ENCODE results near the gene AKAP9. TPM values are rescaled to one million over a fixed set of nuclear protein-coding genes. Genes with fewer than 3 reads are reported as not detected.

The AKAP9 gene
- polyA plus RNA-seq, 1 donor (not counting 4 experiments of a cell fraction or from before 2014, with no cell fraction given): 19.0 TPM

DNA sequence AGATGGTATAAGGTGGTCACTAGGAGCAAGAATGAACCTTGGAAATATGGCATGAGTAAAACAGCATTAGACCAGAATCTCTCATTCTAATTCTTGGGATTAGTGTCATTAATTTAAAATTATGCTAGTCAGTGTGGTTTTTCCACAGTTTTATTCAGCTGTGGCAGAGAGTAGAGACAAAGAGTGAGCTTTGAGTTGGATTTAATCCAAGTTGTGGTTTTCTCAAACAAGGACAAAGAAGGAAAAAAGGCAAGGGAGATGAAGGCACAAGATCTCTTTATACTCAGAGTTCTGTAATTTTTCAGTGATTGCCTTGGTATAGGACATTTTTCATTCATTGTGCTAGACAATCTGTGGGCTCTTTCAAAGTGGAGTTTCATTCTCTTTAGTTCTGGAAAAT lies 28.2 kb upstream of the AKAP9 start:
- Histone ChIP-seq H3K4me2 (ENCODE audit: control insufficient read depth, extremely low read depth, insufficient read depth, low read depth, low read length) (no peak overlapping the region), H3K4me1 (ENCODE audit: control insufficient read depth, extremely low read depth, insufficient read depth, low read length) (no peaks in the 10 kb centered on the region), H3K9me3 (ENCODE audit: control insufficient read depth, low read depth, low read length) (no peaks in the 10 kb centered on the region), H3K9ac (ENCODE audit: control insufficient read depth, extremely low read depth, insufficient read depth, low read length) (no peak overlapping the region), H3K27me3 (ENCODE audit: control insufficient read depth, extremely low read depth, insufficient read depth, low read length) (no peaks in the 10 kb centered on the region), H3K36me3 (ENCODE audit: control insufficient read depth in 2 of 2, extremely low read depth in 1 of 2, insufficient read depth in 2 of 2, low read length in 2 of 2) (no peaks in the 10 kb centered on the region), H3K27ac (ENCODE audit: control insufficient read depth, insufficient read depth, low read length) (no peak overlapping the region), H3K79me2 (ENCODE audit: control insufficient read depth, insufficient read depth, low read length) (no peaks in the 10 kb centered on the region), H3K9me1 (ENCODE audit: control insufficient read depth, extremely low read depth, insufficient read depth, low read length) (no peaks in the 10 kb centered on the region), H3K4me3 (ENCODE audit: control insufficient read depth in 2 of 3, extremely low read depth in 1 of 3, insufficient read depth in 2 of 3, low read depth in 1 of 3, low read length in 3 of 3) (no peak overlapping the region), H4K20me1 (ENCODE audit: control insufficient read depth, extremely low read depth, insufficient read depth, low read length) (no peaks in the 10 kb centered on the region), H2AFZ (ENCODE audit: control insufficient read depth, low read length) (no peak overlapping the region)
- TF ChIP-seq EZH2 (IDR thresholded peaks at IDR 0.05; ENCODE audit: low read length): no peak
- TF ChIP-seq, protein P1, sequence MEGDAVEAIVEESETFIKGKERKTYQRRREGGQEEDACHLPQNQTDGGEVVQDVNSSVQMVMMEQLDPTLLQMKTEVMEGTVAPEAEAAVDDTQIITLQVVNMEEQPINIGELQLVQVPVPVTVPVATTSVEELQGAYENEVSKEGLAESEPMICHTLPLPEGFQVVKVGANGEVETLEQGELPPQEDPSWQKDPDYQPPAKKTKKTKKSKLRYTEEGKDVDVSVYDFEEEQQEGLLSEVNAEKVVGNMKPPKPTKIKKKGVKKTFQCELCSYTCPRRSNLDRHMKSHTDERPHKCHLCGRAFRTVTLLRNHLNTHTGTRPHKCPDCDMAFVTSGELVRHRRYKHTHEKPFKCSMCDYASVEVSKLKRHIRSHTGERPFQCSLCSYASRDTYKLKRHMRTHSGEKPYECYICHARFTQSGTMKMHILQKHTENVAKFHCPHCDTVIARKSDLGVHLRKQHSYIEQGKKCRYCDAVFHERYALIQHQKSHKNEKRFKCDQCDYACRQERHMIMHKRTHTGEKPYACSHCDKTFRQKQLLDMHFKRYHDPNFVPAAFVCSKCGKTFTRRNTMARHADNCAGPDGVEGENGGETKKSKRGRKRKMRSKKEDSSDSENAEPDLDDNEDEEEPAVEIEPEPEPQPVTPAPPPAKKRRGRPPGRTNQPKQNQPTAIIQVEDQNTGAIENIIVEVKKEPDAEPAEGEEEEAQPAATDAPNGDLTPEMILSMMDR (optimal IDR thresholded peaks at IDR 0.05 in 1 of 3, IDR thresholded peaks at IDR 0.05 in 1 of 3, conservative IDR thresholded peaks at IDR 0.05 in 1 of 3; ENCODE audit: extremely low read depth in 1 of 3, insufficient read depth in 2 of 3, low read length in 3 of 3): no peak
- no peak for FAIRE-seq
- dilution Hi-C loops (cut with MboI; ENCODE audit: extremely low pct_ligation_motif_present, low sequenced_read_pairs): no loop called here
- DNase-seq (ENCODE audit: low read depth, low spot score): no peak

- Histone ChIP-seq H4K20me1 (ENCODE audit: control insufficient read depth, extremely low read depth, insufficient read depth, low read length) (no peaks in the 10 kb centered on the region), H3K36me3 (ENCODE audit: control insufficient read depth in 2 of 2, extremely low read depth in 1 of 2, insufficient read depth in 2 of 2, low read length in 2 of 2) (no peaks in the 10 kb centered on the region), H3K9me3 (ENCODE audit: control insufficient read depth, low read depth, low read length) (no peaks in the 10 kb centered on the region), H3K4me1 (ENCODE audit: control insufficient read depth, extremely low read depth, insufficient read depth, low read length) (no peaks in the 10 kb centered on the region), H3K79me2 (ENCODE audit: control insufficient read depth, insufficient read depth, low read length) (no peaks in the 10 kb centered on the region), H3K9ac (ENCODE audit: control insufficient read depth, extremely low read depth, insufficient read depth, low read length) (no peak overlapping the region), H3K9me1 (ENCODE audit: control insufficient read depth, extremely low read depth, insufficient read depth, low read length) (no peaks in the 10 kb centered on the region), H2AFZ (ENCODE audit: control insufficient read depth, low read length) (no peak overlapping the region), H3K4me2 (ENCODE audit: control insufficient read depth, extremely low read depth, insufficient read depth, low read depth, low read length) (no peak overlapping the region), H3K27ac (ENCODE audit: control insufficient read depth, insufficient read depth, low read length) (no peak overlapping the region), H3K27me3 (ENCODE audit: control insufficient read depth, extremely low read depth, insufficient read depth, low read length) (no peaks in the 10 kb centered on the region), H3K4me3 (ENCODE audit: control insufficient read depth in 2 of 3, extremely low read depth in 1 of 3, insufficient read depth in 2 of 3, low read depth in 1 of 3, low read length in 3 of 3) (no peak overlapping the region)
- FAIRE-seq (no peak), DNase-seq (ENCODE audit: low read depth, low spot score) (no peak)
- TF ChIP-seq, protein P1 (optimal IDR thresholded peaks at IDR 0.05 in 1 of 3, IDR thresholded peaks at IDR 0.05 in 1 of 3, conservative IDR thresholded peaks at IDR 0.05 in 1 of 3; ENCODE audit: extremely low read depth in 1 of 3, insufficient read depth in 2 of 3, low read length in 3 of 3): no peak
- no peak for TF ChIP-seq EZH2 (IDR thresholded peaks at IDR 0.05; ENCODE audit: low read length)
- dilution Hi-C loops (cut with MboI; ENCODE audit: extremely low pct_ligation_motif_present, low sequenced_read_pairs): no loop called here
Observed at GRCh38 chr7:91913612-91914011, 27.1 kb upstream of the AKAP9 start.
